Upper lobe of right lung (tissue), 1 donor: ENCODE data around the gene ASAP2. TPM values are rescaled to one million over a fixed set of nuclear protein-coding genes. Genes with fewer than 3 reads are reported as not detected.

ENCODE experiments used
- ATAC-seq: fragments of 200-7000 bp; cut with Tn5 transposase; one replicate; pipeline ENCODE4 v1.9.1; 2020; ENCODE audit warnings: mild to moderate bottlenecking, moderate library complexity
- DNase-seq: peaks from one replicate; pipeline ENCODE4 v3.0.0-alpha.2; 2020
- H3K27ac ChIP-seq: fragments of 200-600 bp; one replicate; pipeline ENCODE4 v1.8.0; 2022
- H3K27me3 ChIP-seq: fragments of 200-600 bp; one replicate; pipeline ENCODE4 v1.8.0; 2022; ENCODE audit warnings: mild to moderate bottlenecking
- H3K36me3 ChIP-seq: fragments of 200-600 bp; one replicate; pipeline ENCODE4 v1.8.0; 2022
- H3K4me1 ChIP-seq: fragments of 200-600 bp; one replicate; pipeline ENCODE4 v1.8.0; 2022
- H3K4me3 ChIP-seq: fragments of 200-600 bp; one replicate; pipeline ENCODE4 v1.8.0; 2022; ENCODE audit warnings: mild to moderate bottlenecking
- H3K9me3 ChIP-seq: fragments of 200-600 bp; one replicate; pipeline ENCODE4 v1.8.0; 2022
- CTCF ChIP-seq: fragments of 200-600 bp; IDR thresholded peaks from one replicate; pipeline ENCODE4 v1.8.0; 2022; ENCODE audit warnings: antibody characterized with exemption
- intact Hi-C: fragments of 100-400 bp; cut with DNase I; formaldehyde crosslinking; loops from one replicate; pipeline ENCODE4 v1.11.0; 2022
- total RNA-seq: library from RNA; stranded (reverse); fragmentation: NEBNext Ultra II Directional; extraction: Animal tissue kit (Norgen Biotek cat#: 25700); gene quantifications from one replicate; pipeline ENCODE4 v1.2.1, GENCODE V29; 2021
- donor health status: DM: no; HTN: yes; CAD: no; lungs with severe emphysema.

The ASAP2 gene
- total RNA-seq, 1 donor from 2014 or later: 30.9 TPM

DNA sequence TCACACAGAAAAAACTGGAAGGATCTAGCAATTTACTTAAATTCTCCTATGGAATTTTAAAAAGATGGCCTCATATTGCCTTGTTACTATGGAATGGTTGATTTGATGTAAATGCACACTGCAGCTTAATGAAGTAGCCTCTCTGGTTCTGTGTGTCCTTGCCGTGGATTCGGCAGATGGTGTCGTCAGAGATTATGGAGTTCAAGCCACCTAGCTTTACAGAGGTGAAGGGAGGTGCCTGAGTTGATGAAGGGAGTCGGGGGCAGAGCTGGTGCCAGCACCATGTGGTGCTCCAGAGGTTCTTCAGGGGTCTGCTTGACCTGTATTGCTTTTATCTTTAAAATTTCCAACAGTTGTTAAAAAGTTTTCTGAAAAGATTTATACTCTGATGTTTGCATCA is 48.8 kb downstream of the ASAP2 start:
- intact Hi-C loops: no loop called here
- Histone ChIP-seq H3K36me3 (no peaks in the 10 kb centered on the region), H3K4me3 (no peak overlapping the region), H3K27me3 (no peaks in the 10 kb centered on the region), H3K27ac (no peak overlapping the region), H3K4me1 (peaks cover 36% of the 10 kb centered on the region), H3K9me3 (no peaks in the 10 kb centered on the region)
- no peak for TF ChIP-seq CTCF
- no peak for ATAC-seq
- DNase-seq: no peak

DNA sequence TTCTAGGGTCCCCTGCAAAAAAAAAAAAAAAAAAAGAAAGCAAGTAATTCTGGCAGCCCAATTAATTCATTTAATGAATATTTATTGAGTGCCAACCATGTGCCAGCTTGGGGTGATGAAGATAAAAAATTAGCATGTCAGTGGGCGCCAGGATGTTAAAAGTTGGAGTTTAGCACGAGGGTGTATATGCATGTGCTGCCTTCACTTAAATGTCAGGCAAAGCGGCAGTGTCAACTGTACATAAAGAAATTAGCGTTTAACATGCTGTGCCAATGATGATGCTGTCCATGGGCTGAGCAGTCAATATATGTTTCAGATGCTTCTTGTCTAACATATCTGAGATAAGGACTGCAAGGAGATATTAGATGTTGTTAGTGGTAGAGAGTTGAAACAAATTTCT is 49.5 kb downstream of the ASAP2 start:
- TF ChIP-seq CTCF: no peak
- peaks cover 42% of the 10 kb centered on the region for H3K4me1 ChIP-seq
- no peaks in the 10 kb centered on the region for H3K9me3 ChIP-seq
- H3K27ac ChIP-seq: no peak overlapping the region
- ATAC-seq: no peak
- no peak overlapping the region for H3K4me3 ChIP-seq
- intact Hi-C loops: no loop called here
- no peaks in the 10 kb centered on the region for H3K27me3 ChIP-seq
- H3K36me3 ChIP-seq: no peaks in the 10 kb centered on the region
- no peak for DNase-seq

GRCh38 chr2:9256570-9257043 is 50.0 kb downstream of the ASAP2 start:
- intact Hi-C loops: no loop called here
- no peaks in the 10 kb centered on the region for H3K9me3 ChIP-seq
- H3K4me3 ChIP-seq: no peak overlapping the region
- peak; percentile 16 for ATAC-seq
- H3K27me3 ChIP-seq: no peaks in the 10 kb centered on the region
- H3K27ac ChIP-seq: no peak overlapping the region
- H3K4me1 ChIP-seq: peaks cover 46% of the 10 kb centered on the region
- no peaks in the 10 kb centered on the region for H3K36me3 ChIP-seq
- DNase-seq: no peak
- TF ChIP-seq CTCF: no peak

GRCh38 chr2:9258501-9258900 is 51.9 kb downstream of the ASAP2 start:
- H3K27ac ChIP-seq: peak overlapping the region; percentile 37
- DNase-seq (no peak), ATAC-seq (no peak)

GRCh38 chr2:9258953-9259399 is 52.4 kb downstream of the ASAP2 start:
- Histone ChIP-seq H3K9me3 (no peaks in the 10 kb centered on the region), H3K4me1 (peaks cover 62% of the 10 kb centered on the region), H3K27ac (peak overlapping the region; percentile 37), H3K36me3 (no peaks in the 10 kb centered on the region), H3K27me3 (no peaks in the 10 kb centered on the region), H3K4me3 (no peak overlapping the region)
- intact Hi-C loops: no loop called here
- peak; percentile 36 for ATAC-seq
- TF ChIP-seq CTCF: no peak
- no peak for DNase-seq

More at GRCh38 chr2:9258501-9258900, 51.9 kb downstream of the ASAP2 start:
- intact Hi-C loops: no loop called here
- Histone ChIP-seq H3K36me3 (no peaks in the 10 kb centered on the region), H3K4me1 (peaks cover 57% of the 10 kb centered on the region), H3K27me3 (no peaks in the 10 kb centered on the region), H3K9me3 (no peaks in the 10 kb centered on the region), H3K4me3 (no peak overlapping the region)
- TF ChIP-seq CTCF: no peak

- intact Hi-C loops: no loop called here
These were observed 53.9 kb downstream of the ASAP2 start for GRCh38 chr2:9260464-9260918.

More at GRCh38 chr2:9260464-9260918, 53.9 kb downstream of the ASAP2 start:
- no peak overlapping the region for H3K4me3 ChIP-seq
- H3K27ac ChIP-seq: peak overlapping the region; percentile 84
- H3K27me3 ChIP-seq: no peaks in the 10 kb centered on the region
- DNase-seq (no peak), ATAC-seq (no peak)
- H3K4me1 ChIP-seq: peaks cover 63% of the 10 kb centered on the region
- H3K36me3 ChIP-seq: no peaks in the 10 kb centered on the region
- H3K9me3 ChIP-seq: no peaks in the 10 kb centered on the region
- TF ChIP-seq CTCF: no peak
